KG1 (cell line): Measurements from ENCODE around the gene NSUN7.
"Not testable (repeated sequence)": the region's sequence is repeated elsewhere in the genome, so short reads cannot be mapped to it uniquely, and the experiment has no call there.

ENCODE experiments used
- DNase-seq: peaks from one replicate; lab custom pipeline; 2025; lab: John Stamatoyannopoulos, UW

The NSUN7 gene

GRCh38 chr4:40817157-40817556 is 67.4 kb downstream of the NSUN7 start:
- DNase-seq, result not testable (repeated sequence)

- no peak for DNase-seq
Measured at GRCh38 chr4:40820101-40820500, 70.3 kb downstream of the NSUN7 start.

- DNase-seq, result no peak
Measured at GRCh38 chr4:40822420-40823166, 72.8 kb downstream of the NSUN7 start.

GRCh38 chr4:40825014-40825838 is 75.5 kb downstream of the NSUN7 start:
- no peak for DNase-seq

GRCh38 chr4:40826821-40827220 is 77.1 kb downstream of the NSUN7 start:
- DNase-seq, result no peak

GRCh38 chr4:40827758-40828157 is 78.0 kb downstream of the NSUN7 start:
- DNase-seq, result no peak

GRCh38 chr4:40828661-40829060 is 78.9 kb downstream of the NSUN7 start:
- no peak for DNase-seq

- no peak for DNase-seq
Measured at GRCh38 chr4:40829586-40829985, 79.8 kb downstream of the NSUN7 start.

- DNase-seq, result no peak
Measured at GRCh38 chr4:40831146-40831907, 81.6 kb downstream of the NSUN7 start.

- DNase-seq, result no peak
Measured at GRCh38 chr4:40832175-40832574, 82.4 kb downstream of the NSUN7 start.

GRCh38 chr4:40833212-40833611 is 83.5 kb downstream of the NSUN7 start:
- DNase-seq, result no peak

- no peak for DNase-seq
Measured at GRCh38 chr4:40837094-40837870, 87.5 kb downstream of the NSUN7 start.

- DNase-seq, result no peak
Measured at GRCh38 chr4:40838742-40839141, 89.0 kb downstream of the NSUN7 start.

GRCh38 chr4:40840255-40840984 is 90.7 kb downstream of the NSUN7 start:
- DNase-seq, result no peak

- DNase-seq, result peak; percentile 15
Measured at GRCh38 chr4:40840985-40841571, 91.3 kb downstream of the NSUN7 start.

GRCh38 chr4:40842318-40842717 is 92.6 kb downstream of the NSUN7 start:
- DNase-seq, result no peak

- DNase-seq, result no peak
Measured at GRCh38 chr4:40842725-40843423, 93.1 kb downstream of the NSUN7 start.

GRCh38 chr4:40843696-40844095 is 93.9 kb downstream of the NSUN7 start:
- DNase-seq, result no peak

- no peak for DNase-seq
Measured at GRCh38 chr4:40844261-40844660, 94.5 kb downstream of the NSUN7 start.
